Keratinocyte (primary cell): ENCODE measurements around the gene NUP210L. TPM values are rescaled to one million over a fixed set of nuclear protein-coding genes. Genes with fewer than 3 reads are reported as not detected.

Experiments
- DNase-seq: peaks from one replicate; pipeline ENCODE4 v3.0.0-alpha.2; 2011; ENCODE audit warnings: low read depth, missing footprints, low spot score
- FAIRE-seq: peaks from 2 replicates; lab custom pipeline; 2011; peaks lifted over from hg19 to GRCh38; lab: Jason Lieb, UNC
- H2AFZ ChIP-seq: 2 replicates; pipeline ENCODE4 v1.6.0; 2012; ENCODE audit warnings: low read length, control low read depth, inconsistent platforms; ENCODE audit not compliant: control insufficient read depth
- H3K27ac ChIP-seq: 2 replicates; pipeline ENCODE4 v1.5.1; 2011; ENCODE audit warnings: low read length; ENCODE audit not compliant: control insufficient read depth, insufficient read depth
- H3K27me3 ChIP-seq: 3 replicates; pipeline ENCODE4 v1.6.0; 2011; ENCODE audit warnings: low read length; ENCODE audit not compliant: control insufficient read depth, insufficient read depth; ENCODE audit errors: extremely low read depth
- H3K36me3 ChIP-seq, 2 experiments: 2 replicates in 1 of 2; 3 replicates in 1 of 2; pipeline ENCODE4 v1.5.1; 2011; ENCODE audit warnings: low read length in 2 of 2, mild to moderate bottlenecking in 1 of 2; ENCODE audit not compliant: control insufficient read depth in 2 of 2, insufficient read depth in 2 of 2; ENCODE audit errors: extremely low read depth in 1 of 2
- H3K4me1 ChIP-seq: 3 replicates; pipeline ENCODE4 v1.5.1; 2011; ENCODE audit warnings: low read length; ENCODE audit not compliant: control insufficient read depth, insufficient read depth; ENCODE audit errors: extremely low read depth
- H3K4me2 ChIP-seq: 3 replicates; pipeline ENCODE4 v1.6.0; 2011; ENCODE audit warnings: low read depth, low read length; ENCODE audit not compliant: control insufficient read depth, insufficient read depth; ENCODE audit errors: extremely low read depth
- H3K4me3 ChIP-seq, 3 experiments: fragments of 200-600 bp in 1 of 3; sonication (generic) in 1 of 3; 2 replicates in 2 of 3; 3 replicates in 1 of 3; pipeline ENCODE4 v1.5.1; 2011 to 2016; ENCODE audit warnings: low read length in 3 of 3, mild to moderate bottlenecking in 3 of 3, control low read depth in 2 of 3, inconsistent platforms in 1 of 3, low read depth in 1 of 3, mixed read lengths in 1 of 3, mixed run types in 1 of 3, moderate library complexity in 1 of 3; ENCODE audit not compliant: control insufficient read depth in 2 of 3, insufficient read depth in 2 of 3; ENCODE audit errors: extremely low read depth in 1 of 3
- H3K79me2 ChIP-seq: 2 replicates; pipeline ENCODE4 v1.6.0; 2012; ENCODE audit warnings: low read length; ENCODE audit not compliant: control insufficient read depth, insufficient read depth
- H3K9ac ChIP-seq: 3 replicates; pipeline ENCODE4 v1.6.0; 2011; ENCODE audit warnings: low read length; ENCODE audit not compliant: control insufficient read depth, insufficient read depth; ENCODE audit errors: extremely low read depth
- H3K9me1 ChIP-seq: 3 replicates; pipeline ENCODE4 v1.6.0; 2011; ENCODE audit warnings: low read length; ENCODE audit not compliant: control insufficient read depth, insufficient read depth; ENCODE audit errors: extremely low read depth
- H3K9me3 ChIP-seq: 2 replicates; pipeline ENCODE4 v1.5.1; 2012; ENCODE audit warnings: low read depth, low read length; ENCODE audit not compliant: control insufficient read depth
- H4K20me1 ChIP-seq: 3 replicates; pipeline ENCODE4 v1.6.0; 2011; ENCODE audit warnings: low read length; ENCODE audit not compliant: control insufficient read depth, insufficient read depth; ENCODE audit errors: extremely low read depth
- CTCF ChIP-seq, 3 experiments: IDR thresholded peaks in 1 of 3; conservative IDR thresholded peaks in 1 of 3; optimal IDR thresholded peaks in 1 of 3; 2 replicates in 2 of 3; 3 replicates in 1 of 3; pipeline versions ENCODE3 to v1.5.1; 2011; ENCODE audit warnings: low read length in 3 of 3, mild to moderate bottlenecking in 3 of 3, moderate library complexity in 2 of 3, control low read depth in 1 of 3, inconsistent platforms in 1 of 3; ENCODE audit not compliant: insufficient read depth in 2 of 3; ENCODE audit errors: extremely low read depth in 1 of 3
- EZH2 ChIP-seq: IDR thresholded peaks from one replicate; pipeline ENCODE4 v1.6.1; 2012; ENCODE audit warnings: inconsistent platforms, mild to moderate bottlenecking, low read length, moderate library complexity
- dilution Hi-C: fragments of 300-500 bp; cut with MboI; formaldehyde crosslinking; loops from one replicate; pipeline ENCODE4 v1.7.0; 2020; ENCODE audit warnings: low sequenced_read_pairs; ENCODE audit not compliant: extremely low pct_ligation_motif_present
- polyA plus RNA-seq, 5 experiments: library from polyadenylated mRNA; depleted of rRNA in 3 of 5; stranded (reverse) in 3 of 5; stranded (forward) in 1 of 5; unstranded in 1 of 5; fragments of >200 nt; gene quantifications; 1 replicate in 1 of 5; 2 replicates in 3 of 5; 3 replicates in 1 of 5; pipeline versions ENCODE4 v1.2.1 to v1.2.3, GENCODE V29; 2011 to 2012; ENCODE audit warnings: missing spikeins in 2 of 5, low read depth in 1 of 5, low replicate concordance in 1 of 5

NUP210L gene
- polyA plus RNA-seq, 1 donor (not counting 4 experiments of a cell fraction or from before 2014, with no cell fraction given): 0.01 TPM

- peak overlapping the region; percentile 97 for H3K4me2 ChIP-seq
- peak overlapping the region; percentile 68 to 99 (median 77) for H3K4me3 ChIP-seq
- DNase-seq (no peak), FAIRE-seq (no peak)
- no peak for TF ChIP-seq EZH2
- TF ChIP-seq CTCF (optimal IDR thresholded peaks at IDR 0.05 in 1 of 3, IDR thresholded peaks at IDR 0.05 in 1 of 3, conservative IDR thresholded peaks at IDR 0.05 in 1 of 3; ENCODE audit: extremely low read depth in 1 of 3, insufficient read depth in 2 of 3, low read length in 3 of 3): peak in 1 of 3 experiments; percentile 12
- H2AFZ ChIP-seq: peak overlapping the region; percentile 76
- H3K9me1 ChIP-seq: peaks cover 4% of the 10 kb centered on the region
- H3K4me1 ChIP-seq: peaks cover 47% of the 10 kb centered on the region
- no peaks in the 10 kb centered on the region for H3K9me3 ChIP-seq
- H3K36me3 ChIP-seq: peaks cover 3 to 17% of the 10 kb centered on the region in 2 experiments
- peaks cover 46% of the 10 kb centered on the region for H4K20me1 ChIP-seq
- H3K79me2 ChIP-seq: peaks cover 55% of the 10 kb centered on the region
- H3K27me3 ChIP-seq: no peaks in the 10 kb centered on the region
- peak overlapping the region; percentile 90 for H3K27ac ChIP-seq
- dilution Hi-C loops: no loop called here
- peak overlapping the region; percentile 92 for H3K9ac ChIP-seq
Measured at GRCh38 chr1:154182344-154183045, 27.6 kb upstream of the NUP210L start.

- Histone ChIP-seq H3K36me3 (peaks cover 4 to 17% of the 10 kb centered on the region in 2 experiments), H3K79me2 (peaks cover 61% of the 10 kb centered on the region), H3K9me3 (no peaks in the 10 kb centered on the region), H3K4me2 (peak overlapping the region; percentile 97), H2AFZ (no peak overlapping the region), H3K4me1 (peaks cover 50% of the 10 kb centered on the region), H4K20me1 (peaks cover 52% of the 10 kb centered on the region), H3K9ac (peak overlapping the region; percentile 92), H3K27ac (peak overlapping the region; percentile 90), H3K27me3 (no peaks in the 10 kb centered on the region), H3K9me1 (peaks cover 5% of the 10 kb centered on the region), H3K4me3 (peak overlapping the region; percentile 68 to 99 (median 77))
- TF ChIP-seq CTCF (optimal IDR thresholded peaks at IDR 0.05 in 1 of 3, IDR thresholded peaks at IDR 0.05 in 1 of 3, conservative IDR thresholded peaks at IDR 0.05 in 1 of 3; ENCODE audit: extremely low read depth in 1 of 3, insufficient read depth in 2 of 3, low read length in 3 of 3): no peak
- TF ChIP-seq EZH2: no peak
- dilution Hi-C loops: no loop called here
- no peak for DNase-seq
- no peak for FAIRE-seq
Measured at GRCh38 chr1:154181944-154182343, 27.1 kb upstream of the NUP210L start.
